K562 (cell line): ENCODE results near the gene RIOK3. TPM values are rescaled to one million over a fixed set of nuclear protein-coding genes. Genes with fewer than 3 reads are reported as not detected.
A peak's percentile ranks its signal among the peaks of the same experiment; 100 is the strongest.

ENCODE experiments used
- ATF1 ChIP-seq, 2 experiments: fragments of 450-650 bp in 1 of 2; IDR thresholded peaks; 2 replicates each; pipeline ENCODE4 v1.6.1; 2016; ENCODE audit warnings: missing compliant biosample characterization in 1 of 2, missing genetic modification characterization in 1 of 2
- BDP1 ChIP-seq: IDR thresholded peaks from 3 replicates; pipeline ENCODE4 v1.6.1; 2011; ENCODE audit not compliant: insufficient read length, insufficient read depth
- C11orf30 ChIP-seq: fragments of 450-650 bp; IDR thresholded peaks from 2 replicates; pipeline ENCODE4 v1.6.1; 2016; ENCODE audit warnings: low read depth, mild to moderate bottlenecking
- ETV1 ChIP-seq: fragments of 450-650 bp; conservative IDR thresholded peaks from 2 replicates; pipeline ENCODE4 v1.6.1; 2016; ENCODE audit warnings: missing genetic modification characterization, control low read depth, low read depth, missing compliant biosample characterization
- FOXA1 ChIP-seq: fragments of 450-650 bp; IDR thresholded peaks from 2 replicates; pipeline ENCODE4 v1.6.1; 2016; ENCODE audit warnings: mild to moderate bottlenecking, borderline replicate concordance
- KDM5B ChIP-seq: fragments of 200-600 bp; sonication (generic); IDR thresholded peaks from 2 replicates; pipeline ENCODE4 v1.6.1; 2012; ENCODE audit warnings: low read depth, mild to moderate bottlenecking, moderate library complexity, low read length, control low read depth, inconsistent platforms; ENCODE audit not compliant: insufficient replicate concordance
- PTBP1 ChIP-seq: fragments of 200-400 bp; formaldehyde crosslinking; IDR thresholded peaks from 2 replicates; pipeline ENCODE4 v1.6.1; 2017; ENCODE audit warnings: low read depth, low read length
- RBM22 ChIP-seq: fragments of 200-400 bp; formaldehyde crosslinking; IDR thresholded peaks from 2 replicates; pipeline ENCODE4 v1.6.1; 2018; ENCODE audit warnings: low read length, low read depth; ENCODE audit not compliant: poor library complexity, severe bottlenecking
- SREBF2 ChIP-seq: sonication (generic); formaldehyde crosslinking; IDR thresholded peaks from 2 replicates; pipeline ENCODE4 v1.4.0; 2020; ENCODE audit warnings: mild to moderate bottlenecking, missing genetic modification reagents
- ZBTB7A ChIP-seq: IDR thresholded peaks from 2 replicates; pipeline ENCODE4 v1.6.1; 2011; ENCODE audit warnings: low read depth, mild to moderate bottlenecking, low read length, moderate library complexity, borderline replicate concordance; ENCODE audit not compliant: control insufficient read depth
- ZNF224 ChIP-seq: sonication (generic); formaldehyde crosslinking; IDR thresholded peaks from 2 replicates; pipeline ENCODE4 v1.8.0; 2022; ENCODE audit warnings: mild to moderate bottlenecking, missing genetic modification reagents
- ZNF589 ChIP-seq: fragments of 200-800 bp; sonication (Bioruptor generic); IDR thresholded peaks from 2 replicates; pipeline ENCODE4 v1.6.1; 2016; ENCODE audit warnings: low read depth, missing genetic modification characterization, missing compliant biosample characterization
- polyA plus RNA-seq, 8 experiments: library from polyadenylated mRNA; depleted of rRNA in 4 of 8; stranded (reverse) in 5 of 8; unstranded in 3 of 8; fragments of >200 nt; fragmentation: Nextera tagmentation in 2 of 8; fragmentation: Illumina TruSeq in 1 of 8; extraction: Ambion mirVana in 2 of 8; extraction: Trizol in 1 of 8; gene quantifications; 2 replicates each; pipeline versions ENCODE4 v1.2.1 to v1.2.3, GENCODE V29; 2011 to 2014; ENCODE audit warnings: inconsistent platforms in 1 of 8, missing spikeins in 1 of 8
- total RNA-seq, 7 experiments: library from RNA; depleted of rRNA in 6 of 7; stranded (reverse); fragments of >200 nt in 6 of 7; fragmentation: Illumina TruSeq in 2 of 7; extraction: Trizol in 2 of 7; gene quantifications; 2 replicates each; pipeline versions ENCODE4 v1.2.1 to v1.2.3, GENCODE V29; 2011 to 2021; ENCODE audit warnings: low replicate concordance in 1 of 7
- TF ChIP-seq, protein P1 (sequence below): sonication (generic); formaldehyde crosslinking; IDR thresholded peaks from 2 replicates; pipeline ENCODE4 v1.8.1; 2023; ENCODE audit warnings: mild to moderate bottlenecking, missing genetic modification reagents
- TF ChIP-seq, protein P2 (sequence below): fragments of 150-350 bp; conservative IDR thresholded peaks from 2 replicates; pipeline ENCODE4 v1.6.1; 2014; ENCODE audit warnings: low read length
- TF ChIP-seq, protein P3 (sequence below): IDR thresholded peaks from 2 replicates; pipeline ENCODE4 v1.6.1; 2016; ENCODE audit warnings: missing genetic modification characterization, missing compliant biosample characterization

The RIOK3 gene
- total and polyA plus RNA-seq, 9 of the 15 experiments (the other 6 are each of a cell fraction or from before 2014, with no cell fraction given) = 21.4 to 89.5 (median 62.9) TPM

DNA sequence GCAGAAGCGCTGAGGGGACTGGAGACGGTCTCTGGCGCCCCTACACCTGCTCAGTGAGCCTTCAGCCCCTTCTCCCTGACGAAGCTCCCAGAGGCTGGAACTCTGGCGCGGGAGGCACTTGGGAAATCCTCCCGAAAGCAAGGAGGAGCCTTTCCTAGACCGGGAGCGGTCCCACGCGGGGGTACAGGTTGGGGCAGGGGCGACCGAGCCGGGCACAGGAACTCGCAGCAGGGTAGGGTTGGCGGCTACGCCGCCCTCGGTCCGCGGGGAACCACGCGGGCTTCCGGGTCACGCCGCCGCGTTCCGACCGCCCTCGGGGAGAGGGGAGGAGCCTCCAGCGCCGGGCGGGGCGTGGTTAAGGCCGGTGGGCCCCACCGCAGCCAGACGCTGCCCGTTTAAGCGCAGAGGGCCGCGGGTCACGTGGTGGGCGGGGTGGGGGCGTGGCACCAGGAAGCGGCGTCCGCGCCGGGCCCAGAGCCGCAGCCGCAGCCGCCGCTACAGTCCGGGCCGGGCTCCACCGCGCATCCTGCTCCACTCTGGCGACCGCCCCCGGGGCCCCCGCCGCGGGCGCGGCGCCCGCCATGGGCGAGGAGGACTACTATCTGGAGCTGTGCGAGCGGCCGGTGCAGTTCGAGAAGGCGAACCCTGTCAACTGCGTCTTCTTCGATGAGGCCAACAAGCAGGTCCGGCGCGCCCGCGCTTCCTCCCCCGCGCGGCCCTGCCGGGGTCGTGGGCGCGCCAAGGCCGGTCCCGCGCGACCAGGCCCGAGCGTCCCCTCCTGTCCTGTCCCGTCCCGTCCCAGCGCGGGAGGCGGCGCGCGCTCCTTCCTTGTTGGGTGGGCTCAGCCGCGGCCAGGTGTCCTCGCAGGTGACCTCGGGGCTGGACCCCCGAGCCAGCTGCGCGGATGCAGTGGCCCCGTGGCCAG is 50.2 kb downstream of the RIOK3 start, which contains the start of gene RMC1 (continued):
- TF ChIP-seq RBM22 (no peak), ZNF224 (CRISPR knock-in tag) (0 out of 2 replicates have a peak, but pooled peaks have one; percentile 48), KDM5B (peak; percentile 93), FOXA1 (no peak), SREBF2 (no peak), ETV1 (0 out of 2 replicates have a peak, but pooled peaks have one; percentile 33), ATF1 (CRISPR knock-in tag; IDR thresholded peaks at IDR 0.05) (no peak), ATF1 (tag; IDR thresholded peaks at IDR 0.05) (peak; percentile 68), ZNF589 (CRISPR knock-in tag) (no peak), PTBP1 (no peak), BDP1 (no peak), C11orf30 (no peak), ZBTB7A (peak; percentile 54; the same call in 1 of the 2 replicates)
- TF ChIP-seq, protein P1, sequence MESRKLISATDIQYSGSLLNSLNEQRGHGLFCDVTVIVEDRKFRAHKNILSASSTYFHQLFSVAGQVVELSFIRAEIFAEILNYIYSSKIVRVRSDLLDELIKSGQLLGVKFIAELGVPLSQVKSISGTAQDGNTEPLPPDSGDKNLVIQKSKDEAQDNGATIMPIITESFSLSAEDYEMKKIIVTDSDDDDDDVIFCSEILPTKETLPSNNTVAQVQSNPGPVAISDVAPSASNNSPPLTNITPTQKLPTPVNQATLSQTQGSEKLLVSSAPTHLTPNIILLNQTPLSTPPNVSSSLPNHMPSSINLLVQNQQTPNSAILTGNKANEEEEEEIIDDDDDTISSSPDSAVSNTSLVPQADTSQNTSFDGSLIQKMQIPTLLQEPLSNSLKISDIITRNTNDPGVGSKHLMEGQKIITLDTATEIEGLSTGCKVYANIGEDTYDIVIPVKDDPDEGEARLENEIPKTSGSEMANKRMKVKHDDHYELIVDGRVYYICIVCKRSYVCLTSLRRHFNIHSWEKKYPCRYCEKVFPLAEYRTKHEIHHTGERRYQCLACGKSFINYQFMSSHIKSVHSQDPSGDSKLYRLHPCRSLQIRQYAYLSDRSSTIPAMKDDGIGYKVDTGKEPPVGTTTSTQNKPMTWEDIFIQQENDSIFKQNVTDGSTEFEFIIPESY (CRISPR knock-in tag) = peak; percentile 84; the same call in 1 of the 2 replicates
- TF ChIP-seq, protein P2, sequence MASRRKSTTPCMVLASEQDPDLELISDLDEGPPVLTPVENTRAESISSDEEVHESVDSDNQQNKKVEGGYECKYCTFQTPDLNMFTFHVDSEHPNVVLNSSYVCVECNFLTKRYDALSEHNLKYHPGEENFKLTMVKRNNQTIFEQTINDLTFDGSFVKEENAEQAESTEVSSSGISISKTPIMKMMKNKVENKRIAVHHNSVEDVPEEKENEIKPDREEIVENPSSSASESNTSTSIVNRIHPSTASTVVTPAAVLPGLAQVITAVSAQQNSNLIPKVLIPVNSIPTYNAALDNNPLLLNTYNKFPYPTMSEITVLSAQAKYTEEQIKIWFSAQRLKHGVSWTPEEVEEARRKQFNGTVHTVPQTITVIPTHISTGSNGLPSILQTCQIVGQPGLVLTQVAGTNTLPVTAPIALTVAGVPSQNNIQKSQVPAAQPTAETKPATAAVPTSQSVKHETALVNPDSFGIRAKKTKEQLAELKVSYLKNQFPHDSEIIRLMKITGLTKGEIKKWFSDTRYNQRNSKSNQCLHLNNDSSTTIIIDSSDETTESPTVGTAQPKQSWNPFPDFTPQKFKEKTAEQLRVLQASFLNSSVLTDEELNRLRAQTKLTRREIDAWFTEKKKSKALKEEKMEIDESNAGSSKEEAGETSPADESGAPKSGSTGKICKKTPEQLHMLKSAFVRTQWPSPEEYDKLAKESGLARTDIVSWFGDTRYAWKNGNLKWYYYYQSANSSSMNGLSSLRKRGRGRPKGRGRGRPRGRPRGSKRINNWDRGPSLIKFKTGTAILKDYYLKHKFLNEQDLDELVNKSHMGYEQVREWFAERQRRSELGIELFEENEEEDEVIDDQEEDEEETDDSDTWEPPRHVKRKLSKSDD = no peak
- TF ChIP-seq, protein P3, sequence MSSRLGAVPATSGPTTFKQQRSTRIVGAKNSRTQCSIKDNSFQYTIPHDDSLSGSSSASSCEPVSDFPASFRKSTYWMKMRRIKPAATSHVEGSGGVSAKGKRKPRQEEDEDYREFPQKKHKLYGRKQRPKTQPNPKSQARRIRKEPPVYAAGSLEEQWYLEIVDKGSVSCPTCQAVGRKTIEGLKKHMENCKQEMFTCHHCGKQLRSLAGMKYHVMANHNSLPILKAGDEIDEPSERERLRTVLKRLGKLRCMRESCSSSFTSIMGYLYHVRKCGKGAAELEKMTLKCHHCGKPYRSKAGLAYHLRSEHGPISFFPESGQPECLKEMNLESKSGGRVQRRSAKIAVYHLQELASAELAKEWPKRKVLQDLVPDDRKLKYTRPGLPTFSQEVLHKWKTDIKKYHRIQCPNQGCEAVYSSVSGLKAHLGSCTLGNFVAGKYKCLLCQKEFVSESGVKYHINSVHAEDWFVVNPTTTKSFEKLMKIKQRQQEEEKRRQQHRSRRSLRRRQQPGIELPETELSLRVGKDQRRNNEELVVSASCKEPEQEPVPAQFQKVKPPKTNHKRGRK (tag) = no peak
